ENCODE data around the gene TRAPPC11.

GRCh38 chr4:183620421-183620820 lies 38.7 kb upstream of the TRAPPC11 start:
- TF ChIP-seq EZH2 (IDR thresholded peaks at IDR 0.05; ENCODE audit: low read length, missing control alignments) (no peak), CTCF (conservative IDR thresholded peaks at IDR 0.05 in 1 of 2, IDR thresholded peaks at IDR 0.05 in 1 of 2; ENCODE audit: low read depth in 1 of 2, low read length in 2 of 2) (no peak)

All from fibroblast of lung (primary cell).